Right atrium auricular region (tissue), 2 donors: ENCODE results near the gene HS3ST4. TPM values are rescaled to one million over a fixed set of nuclear protein-coding genes. Genes with fewer than 3 reads are reported as not detected.

Experiments
- DNase-seq: peaks from one replicate; pipeline ENCODE4 v3.0.0-alpha.2; 2019; ENCODE audit warnings: low spot score
- H3K27ac ChIP-seq, 2 donors: fragments of 200-600 bp; sonication (generic); 1 replicate in 1 of 2; 2 replicates in 1 of 2; pipeline ENCODE4 v1.5.1; 2016 to 2019
- H3K27me3 ChIP-seq, 2 donors: fragments of 200-600 bp; sonication (generic); one replicate each; pipeline versions ENCODE4 v1.5.1 to v1.6.0; 2017 to 2019
- H3K36me3 ChIP-seq: fragments of 200-600 bp; sonication (generic); one replicate; pipeline ENCODE4 v1.5.1; 2016
- H3K4me1 ChIP-seq, 2 donors: fragments of 200-600 bp; sonication (generic); one replicate each; pipeline versions ENCODE4 v1.5.1 to v1.6.0; 2017 to 2019
- H3K4me3 ChIP-seq, 2 donors: fragments of 200-600 bp; sonication (generic); 1 replicate in 1 of 2; 2 replicates in 1 of 2; pipeline ENCODE4 v1.5.1; 2017 to 2019; ENCODE audit warnings: mild to moderate bottlenecking in 1 of 2, moderate library complexity in 1 of 2
- H3K9me3 ChIP-seq, 2 donors: fragments of 200-600 bp; sonication (generic); one replicate each; pipeline ENCODE4 v1.5.1; 2019
- CTCF ChIP-seq, 2 donors: fragments of 200-600 bp; sonication (generic); IDR thresholded peaks; one replicate each; pipeline ENCODE4 v1.5.1; 2019; ENCODE audit warnings: antibody characterized with exemption in 2 of 2
- total RNA-seq, 2 donors: library from RNA; depleted of rRNA; stranded (reverse); fragments of >200 nt; gene quantifications; one replicate each; pipeline ENCODE4 v1.1.0, GENCODE V29; 2016

The HS3ST4 gene
- total RNA-seq, 2 donors from 2014 or later, result not detected

GRCh38 chr16:25868106-25868505 is 176.3 kb downstream of the HS3ST4 start:
- no peak overlapping the region for H3K27ac ChIP-seq
- H3K36me3 ChIP-seq, result no peaks in the 10 kb centered on the region
- no peaks in the 10 kb centered on the region for H3K27me3 ChIP-seq
- TF ChIP-seq CTCF (IDR thresholded peaks at IDR 0.05), result no peak
- no peaks in the 10 kb centered on the region for H3K4me1 ChIP-seq
- H3K9me3 ChIP-seq, result no peaks in the 10 kb centered on the region
- H3K4me3 ChIP-seq, result no peak overlapping the region
- DNase-seq, result no peak

- Histone ChIP-seq H3K27me3 (no peaks in the 10 kb centered on the region), H3K27ac (no peak overlapping the region), H3K36me3 (no peaks in the 10 kb centered on the region), H3K4me3 (no peak overlapping the region), H3K9me3 (no peaks in the 10 kb centered on the region), H3K4me1 (no peaks in the 10 kb centered on the region)
- DNase-seq, result no peak
- TF ChIP-seq CTCF (IDR thresholded peaks at IDR 0.05), result no peak
Measured at GRCh38 chr16:25868706-25869370, 177.1 kb downstream of the HS3ST4 start.

GRCh38 chr16:25872369-25873070 is 180.8 kb downstream of the HS3ST4 start:
- Histone ChIP-seq H3K27ac (no peak overlapping the region), H3K9me3 (no peaks in the 10 kb centered on the region), H3K27me3 (no peaks in the 10 kb centered on the region), H3K4me1 (no peaks in the 10 kb centered on the region), H3K4me3 (no peak overlapping the region), H3K36me3 (no peaks in the 10 kb centered on the region)
- no peak for TF ChIP-seq CTCF (IDR thresholded peaks at IDR 0.05)
- no peak for DNase-seq

- no peaks in the 10 kb centered on the region for H3K4me1 ChIP-seq
- no peaks in the 10 kb centered on the region for H3K9me3 ChIP-seq
- H3K36me3 ChIP-seq, result no peaks in the 10 kb centered on the region
- TF ChIP-seq CTCF (IDR thresholded peaks at IDR 0.05), result no peak
- no peak overlapping the region for H3K4me3 ChIP-seq
- no peaks in the 10 kb centered on the region for H3K27me3 ChIP-seq
- DNase-seq, result no peak
- no peak overlapping the region for H3K27ac ChIP-seq
Measured at GRCh38 chr16:25874196-25874595, 182.4 kb downstream of the HS3ST4 start.

- DNase-seq, result no peak
- Histone ChIP-seq H3K27ac (no peak overlapping the region), H3K4me3 (no peak overlapping the region), H3K9me3 (no peaks in the 10 kb centered on the region), H3K36me3 (no peaks in the 10 kb centered on the region), H3K27me3 (no peaks in the 10 kb centered on the region), H3K4me1 (no peaks in the 10 kb centered on the region)
- TF ChIP-seq CTCF (IDR thresholded peaks at IDR 0.05), result no peak
Measured at GRCh38 chr16:25875956-25876598, 184.3 kb downstream of the HS3ST4 start.
